HUDEP-2 (cell line): ENCODE measurements around the gene OR51B4.
"Not testable (repeated sequence)": the region's sequence is repeated elsewhere in the genome, so short reads cannot be mapped to it uniquely, and the experiment has no call there.

Experiments used
- DNase-seq, 76 experiments: peaks; one replicate each; lab custom pipeline; 2025; ENCODE audit not compliant: unreplicated experiment in 76 of 76; lab: John Stamatoyannopoulos, UW

The OR51B4 gene

GRCh38 chr11:5276697-5277096 is 25.0 kb downstream of the OR51B4 start:
- DNase-seq: no peak

- DNase-seq: peak in 68 of 76 experiments; percentile 33 to 96 (median 80)
Measured at GRCh38 chr11:5275369-5276110, 26.2 kb downstream of the OR51B4 start.

GRCh38 chr11:5274395-5274794 is 27.4 kb downstream of the OR51B4 start:
- no peak for DNase-seq

DNA sequence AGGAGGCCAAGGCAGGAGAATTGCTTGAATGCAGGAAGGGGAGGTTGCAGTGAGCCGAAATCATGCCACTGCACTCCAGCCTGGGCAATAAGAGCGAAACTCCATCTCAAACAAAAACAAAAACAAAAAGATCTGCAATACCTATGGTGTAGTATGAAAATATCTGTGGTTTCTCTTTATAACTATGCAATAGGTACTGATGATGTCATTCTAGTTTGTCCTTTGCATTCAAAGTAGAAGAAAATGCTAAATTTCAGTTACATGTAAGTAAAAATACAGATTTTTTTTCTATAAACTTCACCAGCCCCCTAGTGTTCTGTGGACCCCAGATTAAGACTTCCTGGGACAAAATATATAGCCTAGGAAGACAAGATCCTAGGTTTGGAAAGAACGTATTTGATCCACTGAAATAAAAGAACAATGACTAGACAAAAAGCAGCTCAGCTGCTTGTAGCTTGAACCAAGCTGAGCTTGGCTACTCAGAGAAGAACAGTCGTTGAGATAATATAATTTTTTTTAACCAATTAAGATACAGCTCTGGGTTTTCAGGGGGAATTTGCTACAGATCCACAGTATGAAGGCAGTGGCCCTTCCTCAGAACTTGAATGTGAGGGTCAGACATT is 29.2 kb downstream of the OR51B4 start:
- DNase-seq: no peak

DNA sequence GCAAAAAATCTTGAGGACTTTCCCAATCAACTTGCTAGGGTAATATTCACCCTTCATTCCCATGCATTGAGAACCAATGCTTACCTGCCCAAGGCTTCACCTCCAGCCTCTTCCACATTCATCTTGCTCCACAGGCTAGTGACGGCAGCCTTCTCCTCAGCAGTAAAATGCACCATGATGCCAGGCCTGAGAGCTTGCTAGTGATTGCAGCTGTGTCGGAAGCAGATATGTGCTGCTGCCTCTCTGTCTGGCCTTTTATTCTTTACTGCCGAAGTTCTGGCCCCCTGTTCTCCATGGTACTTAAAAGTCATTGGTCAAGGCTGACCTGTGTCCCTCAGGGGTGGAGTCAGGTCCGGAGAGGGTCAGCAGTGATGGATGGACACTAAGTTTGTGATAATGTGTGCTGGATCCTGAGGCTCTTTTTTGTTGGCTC is 32.0 kb downstream of the OR51B4 start, which contains the start of gene HBE1:
HBE1 (minus strand) TSS at position 231 of the 433 bp plus-strand sequence; CDS start at position 176, 55 bp downstream.
- DNase-seq: no peak

DNA sequence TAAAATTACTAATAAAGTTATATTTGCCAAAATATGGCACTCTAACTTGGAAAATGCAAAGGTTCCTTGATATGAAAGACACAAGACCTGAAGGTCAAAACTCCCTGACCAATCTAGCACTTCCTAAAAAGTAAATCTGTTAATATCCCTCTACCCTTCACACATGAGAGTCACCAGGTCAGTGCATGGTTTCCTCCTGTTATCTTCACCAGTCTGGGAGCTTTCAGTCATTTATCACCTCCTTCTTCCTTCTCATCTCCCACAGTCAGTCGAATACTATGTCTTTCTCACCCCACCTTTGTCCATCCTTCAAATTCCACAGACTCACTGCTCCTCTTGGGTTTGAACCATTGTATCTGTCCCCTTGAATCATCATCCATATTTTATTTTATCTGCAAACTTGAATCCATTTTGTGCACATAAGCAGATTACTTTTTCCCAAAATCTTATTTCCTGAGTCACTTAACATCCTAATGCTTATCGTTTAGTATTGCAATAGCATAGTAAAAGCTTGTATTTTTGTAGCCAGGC is 34.6 kb downstream of the OR51B4 start:
- no peak for DNase-seq

- DNase-seq: no peak
Measured at GRCh38 chr11:5266609-5267008, 35.1 kb downstream of the OR51B4 start.

DNA sequence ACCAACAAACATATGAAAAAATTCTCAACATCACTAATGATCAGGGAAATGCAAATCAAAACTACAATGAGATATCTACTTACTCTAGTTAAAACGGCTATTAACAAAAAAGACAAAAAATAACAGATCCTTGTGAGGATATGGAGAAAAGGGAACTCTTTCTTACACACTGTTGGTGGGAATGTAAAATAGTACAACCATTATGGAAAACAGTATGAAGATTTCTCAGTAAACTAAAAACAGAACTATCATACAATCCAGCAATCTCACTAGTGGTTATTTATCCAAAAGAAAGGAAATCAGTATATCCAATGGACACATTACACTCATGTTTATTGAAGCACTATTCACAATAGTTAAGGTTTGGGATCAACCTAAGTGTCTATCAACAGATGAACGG is 35.9 kb downstream of the OR51B4 start:
- no peak for DNase-seq

GRCh38 chr11:5258543-5259262 is 43.0 kb downstream of the OR51B4 start:
- DNase-seq: no peak

DNA sequence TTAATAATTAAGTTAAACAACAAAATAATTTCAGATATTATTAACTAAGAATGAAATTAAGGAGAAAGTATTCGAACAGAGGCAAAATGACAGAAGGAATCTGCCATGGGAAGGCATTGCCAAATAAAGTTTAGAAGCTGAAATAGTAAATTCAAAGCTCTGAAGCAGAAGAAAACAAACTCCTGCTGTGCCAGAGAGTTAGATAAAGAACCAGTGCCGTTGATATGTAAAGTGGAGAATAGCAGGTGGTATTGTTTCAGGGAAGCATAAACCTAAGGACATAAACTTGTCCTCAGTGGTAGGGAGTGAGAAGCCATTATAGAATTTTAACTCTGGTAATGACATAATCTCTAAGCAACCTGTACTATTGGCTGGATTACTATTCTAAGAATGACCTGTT is 44.5 kb downstream of the OR51B4 start:
- DNase-seq: no peak

DNA sequence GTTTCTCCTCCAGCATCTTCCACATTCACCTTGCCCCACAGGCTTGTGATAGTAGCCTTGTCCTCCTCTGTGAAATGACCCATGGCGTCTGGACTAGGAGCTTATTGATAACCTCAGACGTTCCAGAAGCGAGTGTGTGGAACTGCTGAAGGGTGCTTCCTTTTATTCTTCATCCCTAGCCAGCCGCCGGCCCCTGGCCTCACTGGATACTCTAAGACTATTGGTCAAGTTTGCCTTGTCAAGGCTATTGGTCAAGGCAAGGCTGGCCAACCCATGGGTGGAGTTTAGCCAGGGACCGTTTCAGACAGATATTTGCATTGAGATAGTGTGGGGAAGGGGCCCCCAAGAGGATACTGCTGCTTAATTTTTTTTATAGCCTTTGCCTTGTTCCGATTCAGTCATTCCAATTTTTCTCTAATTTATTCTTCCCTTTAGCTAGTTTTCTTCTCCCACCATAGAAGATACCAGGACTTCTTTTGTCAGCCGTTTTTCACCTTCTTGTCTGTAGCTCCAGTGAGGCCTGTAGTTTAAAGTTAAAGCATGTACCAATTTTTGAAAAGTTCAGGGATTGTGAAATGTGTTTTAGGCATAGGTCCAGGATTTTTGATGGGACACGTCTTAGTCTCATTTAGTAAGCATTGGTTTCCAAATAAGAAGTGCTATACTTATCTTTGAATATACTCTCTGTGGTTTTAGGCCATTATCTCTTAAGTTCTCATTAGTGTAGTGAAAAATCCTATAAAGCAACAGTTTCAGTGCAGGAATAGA is 46.9 kb downstream of the OR51B4 start, which contains the start of gene HBG2:
HBG2 (minus strand) TSS at position 136 of the 768 bp plus-strand sequence; CDS start at position 83, 53 bp downstream.
- DNase-seq: not testable (repeated sequence)

- not testable (repeated sequence) for DNase-seq
Measured at GRCh38 chr11:5254023-5254422, 47.7 kb downstream of the OR51B4 start.

GRCh38 chr11:5253440-5253839 is 48.3 kb downstream of the OR51B4 start:
- not testable (repeated sequence) for DNase-seq

DNA sequence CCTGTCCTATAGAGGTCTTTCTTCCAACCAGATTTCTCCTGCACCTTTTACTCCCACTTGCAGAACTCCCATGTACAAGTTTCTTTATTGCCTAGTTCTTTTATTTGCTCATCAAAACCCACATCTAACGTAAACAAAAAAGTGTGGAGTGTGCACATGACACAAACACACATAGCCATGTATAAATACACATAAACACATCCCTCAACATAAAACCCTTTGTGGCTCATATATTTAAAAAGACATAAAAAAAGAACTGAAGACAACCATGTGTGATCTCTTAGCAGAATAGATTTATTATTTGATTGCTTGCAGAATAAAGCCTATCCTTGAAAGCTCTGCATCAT is 48.9 kb downstream of the OR51B4 start:
- no peak for DNase-seq

GRCh38 chr11:5252192-5252918 is 49.4 kb downstream of the OR51B4 start:
- DNase-seq: peak in 1 of 76 experiments; percentile 66

- peak in 1 of 76 experiments; percentile 66 for DNase-seq
Measured at GRCh38 chr11:5251746-5252145, 50.0 kb downstream of the OR51B4 start.
